ENCODE data around the gene GNE. TPM values are rescaled to one million over a fixed set of nuclear protein-coding genes. Genes with fewer than 3 reads are reported as not detected.
"Not testable (repeated sequence)": the region's sequence is repeated elsewhere in the genome, so short reads cannot be mapped to it uniquely, and the experiment has no call there.

GNE gene
- total RNA-seq, 2 donors from 2014 or later = 150 to 190 TPM

DNA sequence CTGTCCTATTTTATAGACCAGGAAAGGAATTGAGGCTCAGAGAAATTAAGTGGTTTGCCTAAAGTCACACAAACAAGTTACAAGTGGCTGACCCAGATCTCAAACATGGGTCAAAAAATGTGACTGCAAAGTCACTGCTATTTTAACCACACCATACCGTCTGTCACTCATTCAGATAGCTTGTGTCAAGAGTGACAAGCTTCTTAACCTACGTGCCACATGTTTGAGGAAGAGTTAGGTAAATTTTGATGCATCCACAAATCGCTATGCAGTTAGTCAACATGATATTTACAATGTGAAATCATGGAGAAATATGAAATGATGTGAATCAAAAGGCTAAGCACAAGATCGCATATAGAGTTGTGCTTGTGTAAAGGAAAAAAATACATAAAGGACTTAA, 22.7 kb upstream of the GNE start:
- TF ChIP-seq, protein P1, sequence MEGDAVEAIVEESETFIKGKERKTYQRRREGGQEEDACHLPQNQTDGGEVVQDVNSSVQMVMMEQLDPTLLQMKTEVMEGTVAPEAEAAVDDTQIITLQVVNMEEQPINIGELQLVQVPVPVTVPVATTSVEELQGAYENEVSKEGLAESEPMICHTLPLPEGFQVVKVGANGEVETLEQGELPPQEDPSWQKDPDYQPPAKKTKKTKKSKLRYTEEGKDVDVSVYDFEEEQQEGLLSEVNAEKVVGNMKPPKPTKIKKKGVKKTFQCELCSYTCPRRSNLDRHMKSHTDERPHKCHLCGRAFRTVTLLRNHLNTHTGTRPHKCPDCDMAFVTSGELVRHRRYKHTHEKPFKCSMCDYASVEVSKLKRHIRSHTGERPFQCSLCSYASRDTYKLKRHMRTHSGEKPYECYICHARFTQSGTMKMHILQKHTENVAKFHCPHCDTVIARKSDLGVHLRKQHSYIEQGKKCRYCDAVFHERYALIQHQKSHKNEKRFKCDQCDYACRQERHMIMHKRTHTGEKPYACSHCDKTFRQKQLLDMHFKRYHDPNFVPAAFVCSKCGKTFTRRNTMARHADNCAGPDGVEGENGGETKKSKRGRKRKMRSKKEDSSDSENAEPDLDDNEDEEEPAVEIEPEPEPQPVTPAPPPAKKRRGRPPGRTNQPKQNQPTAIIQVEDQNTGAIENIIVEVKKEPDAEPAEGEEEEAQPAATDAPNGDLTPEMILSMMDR (IDR thresholded peaks at IDR 0.05) = no peak
- H3K9ac ChIP-seq (ENCODE audit: low read depth in 2 of 2, low read length in 2 of 2) = no peak overlapping the region
- no peaks in the 10 kb centered on the region for H3K9me3 ChIP-seq
- peaks cover 5% of the 10 kb centered on the region for H3K4me1 ChIP-seq
- no peaks in the 10 kb centered on the region for H3K36me3 ChIP-seq
- intact Hi-C loops (cut with DNase I) = no loop called here
- DNase-seq = no peak
- no peak overlapping the region for H3K4me3 ChIP-seq
- H3K27me3 ChIP-seq = no peaks in the 10 kb centered on the region
- H3K27ac ChIP-seq = no peak overlapping the region

DNA sequence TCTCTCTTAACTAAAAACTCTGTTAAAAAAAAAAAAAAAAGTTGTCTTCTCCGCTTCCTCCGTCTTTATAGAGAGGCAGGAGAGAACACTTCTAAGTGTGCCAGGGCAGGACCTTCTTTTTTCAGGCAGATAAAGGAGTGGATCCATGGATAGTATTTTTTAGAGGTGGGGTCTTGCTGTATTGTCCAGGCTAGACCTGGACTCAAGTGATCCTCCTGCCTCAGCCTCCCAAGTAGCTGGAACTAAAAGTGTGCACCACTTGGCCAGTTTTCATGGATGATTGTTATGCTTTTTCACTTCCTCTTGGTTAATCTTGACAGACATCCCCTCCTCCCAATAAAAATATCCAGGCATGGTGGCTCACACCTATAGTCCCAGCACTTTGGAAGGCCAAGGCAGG, 20.0 kb upstream of the GNE start:
- Histone ChIP-seq H3K27me3 (no peaks in the 10 kb centered on the region), H3K9ac (ENCODE audit: low read depth in 2 of 2, low read length in 2 of 2) (no peak overlapping the region), H3K9me3 (no peaks in the 10 kb centered on the region), H3K27ac (no peak overlapping the region), H3K4me3 (no peak overlapping the region), H3K36me3 (no peaks in the 10 kb centered on the region), H3K4me1 (peaks cover 5% of the 10 kb centered on the region)
- TF ChIP-seq, protein P1 (IDR thresholded peaks at IDR 0.05) = no peak
- DNase-seq = no peak
- intact Hi-C loops (cut with DNase I) = no loop called here

- H3K36me3 ChIP-seq = no peaks in the 10 kb centered on the region
- no peaks in the 10 kb centered on the region for H3K9me3 ChIP-seq
- H3K9ac ChIP-seq (ENCODE audit: low read depth in 2 of 2, low read length in 2 of 2) = peak overlapping the region in 1 of 2 donors; percentile 65
- no peaks in the 10 kb centered on the region for H3K27me3 ChIP-seq
- peaks cover 5% of the 10 kb centered on the region for H3K4me1 ChIP-seq
- peak overlapping the region; percentile 39 for H3K4me3 ChIP-seq
- peak; percentile 75 for DNase-seq
- intact Hi-C loops (cut with DNase I) = no loop called here
- H3K27ac ChIP-seq = peak overlapping the region; percentile 53
- TF ChIP-seq, protein P1 (IDR thresholded peaks at IDR 0.05) = no peak
Measured at GRCh38 chr9:36276781-36277181, 18.5 kb upstream of the GNE start.

GRCh38 chr9:36276254-36276653, 18.0 kb upstream of the GNE start:
- no peaks in the 10 kb centered on the region for H3K36me3 ChIP-seq
- no peaks in the 10 kb centered on the region for H3K27me3 ChIP-seq
- H3K9ac ChIP-seq (ENCODE audit: low read depth in 2 of 2, low read length in 2 of 2) = peak overlapping the region in 1 of 2 donors; percentile 65
- intact Hi-C loops (cut with DNase I) = no loop called here
- H3K27ac ChIP-seq = peak overlapping the region; percentile 53
- TF ChIP-seq, protein P1 (IDR thresholded peaks at IDR 0.05) = no peak
- peak overlapping the region; percentile 39 for H3K4me3 ChIP-seq
- no peaks in the 10 kb centered on the region for H3K9me3 ChIP-seq
- no peak for DNase-seq
- H3K4me1 ChIP-seq = peaks cover 5% of the 10 kb centered on the region

DNA sequence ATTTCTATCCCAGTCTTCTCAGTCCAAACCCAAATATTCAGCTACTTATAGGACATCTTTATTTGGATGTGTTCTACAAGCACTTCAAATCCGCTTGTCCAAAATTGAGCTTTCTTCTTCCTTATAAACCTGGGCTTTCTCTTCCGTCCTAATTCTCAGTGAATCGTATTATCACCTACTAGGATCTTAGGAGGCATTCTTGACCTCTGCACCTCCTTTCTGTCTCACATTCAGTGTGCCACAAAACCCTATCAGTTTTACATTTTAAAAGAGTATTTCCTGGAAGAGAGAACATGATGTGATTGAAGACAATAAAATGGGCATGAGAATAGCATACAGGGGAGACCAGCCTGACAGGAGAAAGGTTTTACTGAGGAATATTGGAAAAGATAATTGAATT, 16.8 kb upstream of the GNE start:
- Histone ChIP-seq H3K9me3 (no peaks in the 10 kb centered on the region), H3K4me1 (peaks cover 5% of the 10 kb centered on the region), H3K4me3 (peak overlapping the region; percentile 39), H3K9ac (ENCODE audit: low read depth in 2 of 2, low read length in 2 of 2) (peak overlapping the region in 1 of 2 donors; percentile 0), H3K36me3 (no peaks in the 10 kb centered on the region), H3K27ac (peak overlapping the region; percentile 53), H3K27me3 (no peaks in the 10 kb centered on the region)
- intact Hi-C loops (cut with DNase I) = no loop called here
- TF ChIP-seq, protein P1 (IDR thresholded peaks at IDR 0.05) = no peak
- DNase-seq = no peak

DNA sequence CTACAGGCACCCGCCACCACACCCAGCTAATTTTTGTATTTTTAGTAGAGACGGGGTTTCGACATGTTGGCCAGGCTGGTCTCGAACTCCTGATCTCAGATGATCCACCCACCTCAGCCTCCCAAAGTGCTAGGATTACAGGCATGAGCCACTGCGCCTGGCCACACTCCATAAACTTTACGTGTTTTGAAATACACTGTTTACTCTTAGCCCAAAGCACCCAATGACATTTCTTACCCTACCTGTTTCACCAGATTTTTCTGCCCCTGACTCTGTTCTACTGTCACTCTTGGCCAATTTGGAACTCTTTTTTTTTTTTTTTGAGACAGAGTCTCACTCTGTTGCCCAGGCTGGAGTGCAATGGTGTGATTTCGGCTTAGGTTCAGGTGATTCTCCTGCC, 15.1 kb upstream of the GNE start:
- H3K9me3 ChIP-seq; H3K4me3 ChIP-seq; H3K4me1 ChIP-seq; H3K9ac ChIP-seq (ENCODE audit: low read depth in 2 of 2, low read length in 2 of 2); H3K36me3 ChIP-seq; intact Hi-C loops (cut with DNase I); H3K27me3 ChIP-seq; H3K27ac ChIP-seq: not testable (repeated sequence)
- DNase-seq = peak; percentile 48

Data from colonic mucosa (tissue), 4 donors.